ENCODE results near the gene SAMD3. TPM values are rescaled to one million over a fixed set of nuclear protein-coding genes. Genes with fewer than 3 reads are reported as not detected.

The SAMD3 gene
- total RNA-seq, 1 experiment from 2014 or later = not detected

- TF ChIP-seq, protein P1, sequence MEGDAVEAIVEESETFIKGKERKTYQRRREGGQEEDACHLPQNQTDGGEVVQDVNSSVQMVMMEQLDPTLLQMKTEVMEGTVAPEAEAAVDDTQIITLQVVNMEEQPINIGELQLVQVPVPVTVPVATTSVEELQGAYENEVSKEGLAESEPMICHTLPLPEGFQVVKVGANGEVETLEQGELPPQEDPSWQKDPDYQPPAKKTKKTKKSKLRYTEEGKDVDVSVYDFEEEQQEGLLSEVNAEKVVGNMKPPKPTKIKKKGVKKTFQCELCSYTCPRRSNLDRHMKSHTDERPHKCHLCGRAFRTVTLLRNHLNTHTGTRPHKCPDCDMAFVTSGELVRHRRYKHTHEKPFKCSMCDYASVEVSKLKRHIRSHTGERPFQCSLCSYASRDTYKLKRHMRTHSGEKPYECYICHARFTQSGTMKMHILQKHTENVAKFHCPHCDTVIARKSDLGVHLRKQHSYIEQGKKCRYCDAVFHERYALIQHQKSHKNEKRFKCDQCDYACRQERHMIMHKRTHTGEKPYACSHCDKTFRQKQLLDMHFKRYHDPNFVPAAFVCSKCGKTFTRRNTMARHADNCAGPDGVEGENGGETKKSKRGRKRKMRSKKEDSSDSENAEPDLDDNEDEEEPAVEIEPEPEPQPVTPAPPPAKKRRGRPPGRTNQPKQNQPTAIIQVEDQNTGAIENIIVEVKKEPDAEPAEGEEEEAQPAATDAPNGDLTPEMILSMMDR (IDR thresholded peaks at IDR 0.05; ENCODE audit: unreplicated experiment) = no peak
- Mint-ChIP-seq H3K36me3 (ENCODE audit: insufficient read depth, unreplicated experiment) (peaks cover 6% of the 10 kb centered on the region), H3K9me3 (ENCODE audit: low read depth, unreplicated experiment) (no peaks in the 10 kb centered on the region), H3K27ac (ENCODE audit: unreplicated experiment) (no peak overlapping the region), H3K27me3 (ENCODE audit: unreplicated experiment) (no peaks in the 10 kb centered on the region), H3K4me1 (ENCODE audit: low read depth, unreplicated experiment) (no peaks in the 10 kb centered on the region), H3K4me3 (ENCODE audit: low read depth, unreplicated experiment) (no peak overlapping the region)
- BruUV-seq (replicated peaks) = no TSS peak
- DNase-seq = no peak
- intact Hi-C loops (cut with micrococcal nuclease; ENCODE audit: unreplicated experiment) = no loop called here
- CTCF ChIA-PET = no interaction called here
These were observed 75.6 kb downstream of the SAMD3 start for GRCh38 chr6:130147111-130147510.

GRCh38 chr6:130143709-130144108 lies 79.0 kb downstream of the SAMD3 start:
- H3K4me3 Mint-ChIP-seq (ENCODE audit: low read depth, unreplicated experiment) = no peak overlapping the region
- CTCF ChIA-PET = no interaction called here
- BruUV-seq (replicated peaks) = no TSS peak
- H3K27ac Mint-ChIP-seq (ENCODE audit: unreplicated experiment) = no peak overlapping the region
- DNase-seq = no peak
- TF ChIP-seq, protein P1 (IDR thresholded peaks at IDR 0.05; ENCODE audit: unreplicated experiment) = no peak
- peaks cover 6% of the 10 kb centered on the region for H3K36me3 Mint-ChIP-seq (ENCODE audit: insufficient read depth, unreplicated experiment)
- intact Hi-C loops (cut with micrococcal nuclease; ENCODE audit: unreplicated experiment) = no loop called here
- no peaks in the 10 kb centered on the region for H3K4me1 Mint-ChIP-seq (ENCODE audit: low read depth, unreplicated experiment)
- no peaks in the 10 kb centered on the region for H3K9me3 Mint-ChIP-seq (ENCODE audit: low read depth, unreplicated experiment)
- no peaks in the 10 kb centered on the region for H3K27me3 Mint-ChIP-seq (ENCODE audit: unreplicated experiment)

GRCh38 chr6:130140084-130140483 lies 82.7 kb downstream of the SAMD3 start:
- DNase-seq = no peak
- no TSS peak for BruUV-seq (replicated peaks)
- H3K27me3 Mint-ChIP-seq (ENCODE audit: unreplicated experiment) = no peaks in the 10 kb centered on the region
- peaks cover 6% of the 10 kb centered on the region for H3K36me3 Mint-ChIP-seq (ENCODE audit: insufficient read depth, unreplicated experiment)
- peaks cover 3% of the 10 kb centered on the region for H3K9me3 Mint-ChIP-seq (ENCODE audit: low read depth, unreplicated experiment)
- H3K4me1 Mint-ChIP-seq (ENCODE audit: low read depth, unreplicated experiment) = peaks cover 12% of the 10 kb centered on the region
- TF ChIP-seq, protein P1 (IDR thresholded peaks at IDR 0.05; ENCODE audit: unreplicated experiment) = no peak
- no peak overlapping the region for H3K4me3 Mint-ChIP-seq (ENCODE audit: low read depth, unreplicated experiment)
- CTCF ChIA-PET = no interaction called here
- no peak overlapping the region for H3K27ac Mint-ChIP-seq (ENCODE audit: unreplicated experiment)
- intact Hi-C loops (cut with micrococcal nuclease; ENCODE audit: unreplicated experiment) = no loop called here

DNA sequence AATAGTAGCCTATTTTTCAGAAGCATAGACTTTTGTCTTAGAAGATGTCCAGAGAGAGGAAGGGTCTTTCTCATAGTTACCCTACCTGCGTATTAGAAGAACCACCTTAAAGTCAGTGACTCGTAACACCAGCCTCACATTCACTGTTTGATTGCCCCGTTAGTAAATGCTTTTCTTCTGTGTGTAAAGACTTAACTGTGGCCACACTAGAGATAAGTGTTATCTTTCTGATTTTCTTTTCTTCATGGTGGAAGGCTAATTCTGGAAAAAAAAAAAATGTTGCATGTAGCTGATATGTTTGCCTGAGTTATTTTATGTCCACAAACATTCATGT lies 83.9 kb downstream of the SAMD3 start:
- Mint-ChIP-seq H3K9me3 (ENCODE audit: low read depth, unreplicated experiment) (peaks cover 3% of the 10 kb centered on the region), H3K27ac (ENCODE audit: unreplicated experiment) (no peak overlapping the region), H3K27me3 (ENCODE audit: unreplicated experiment) (no peaks in the 10 kb centered on the region), H3K4me1 (ENCODE audit: low read depth, unreplicated experiment) (peaks cover 12% of the 10 kb centered on the region), H3K4me3 (ENCODE audit: low read depth, unreplicated experiment) (no peak overlapping the region), H3K36me3 (ENCODE audit: insufficient read depth, unreplicated experiment) (peaks cover 6% of the 10 kb centered on the region)
- no peak for DNase-seq
- intact Hi-C loops (cut with micrococcal nuclease; ENCODE audit: unreplicated experiment) = no loop called here
- no TSS peak for BruUV-seq (replicated peaks)
- CTCF ChIA-PET = no interaction called here
- TF ChIP-seq, protein P1 (IDR thresholded peaks at IDR 0.05; ENCODE audit: unreplicated experiment) = no peak
